Stomach (tissue), 9 donors: ENCODE results near the gene USP53. TPM values are rescaled to one million over a fixed set of nuclear protein-coding genes. Genes with fewer than 3 reads are reported as not detected.
"Not testable (repeated sequence)": the region's sequence is repeated elsewhere in the genome, so short reads cannot be mapped to it uniquely, and the experiment has no call there.

Experiments
- DNase-seq, 2 donors: peaks; one replicate each; pipeline versions ENCODE4 v3.0.0 to v3.0.0-alpha.2; 2013 to 2019
- H3K27ac ChIP-seq, 5 donors: fragments of 200-600 bp in 4 of 5; sonication (generic) in 4 of 5; one replicate each; pipeline ENCODE4 v1.5.1; 2013 to 2019; ENCODE audit warnings: mild to moderate bottlenecking in 1 of 5, moderate library complexity in 1 of 5
- H3K27me3 ChIP-seq, 3 donors: fragments of 200-600 bp; sonication (generic); one replicate each; pipeline ENCODE4 v1.5.1; 2017 to 2019; ENCODE audit warnings: mixed run types in 1 of 3
- H3K36me3 ChIP-seq, 4 donors: fragments of 200-600 bp; sonication (generic); 1 replicate in 3 of 4; 2 replicates in 1 of 4; pipeline ENCODE4 v1.5.1; 2016 to 2019
- H3K4me1 ChIP-seq, 4 donors: fragments of 200-600 bp; sonication (generic); one replicate each; pipeline ENCODE4 v1.5.1; 2016 to 2019
- H3K4me3 ChIP-seq, 4 donors: fragments of 200-600 bp; sonication (generic) in 3 of 4; one replicate each; pipeline ENCODE4 v1.5.1; 2016 to 2019; ENCODE audit warnings: mild to moderate bottlenecking in 1 of 4
- H3K9me3 ChIP-seq, 4 donors: fragments of 200-600 bp; sonication (generic); one replicate each; pipeline ENCODE4 v1.5.1; 2016 to 2019
- CTCF ChIP-seq, 7 experiments: fragments of 450-650 bp in 4 of 7; fragments of 200-600 bp in 3 of 7; sonication (generic) in 3 of 7; IDR thresholded peaks; one replicate each; pipeline ENCODE4 v1.5.1; 2016 to 2019; ENCODE audit warnings: antibody characterized with exemption in 7 of 7, control low read depth in 2 of 7, mild to moderate bottlenecking in 1 of 7
- EP300 ChIP-seq: sonication (generic); formaldehyde crosslinking; IDR thresholded peaks from one replicate; pipeline ENCODE4 v1.6.1; 2017; ENCODE audit warnings: antibody characterized with exemption
- POLR2A ChIP-seq, 4 donors: fragments of 450-650 bp; IDR thresholded peaks; one replicate each; pipeline ENCODE4 v1.6.1; 2016; ENCODE audit warnings: antibody characterized with exemption in 4 of 4, control low read depth in 2 of 4, mild to moderate bottlenecking in 1 of 4, moderate library complexity in 1 of 4
- POLR2AphosphoS5 ChIP-seq, 3 donors: sonication (generic); formaldehyde crosslinking; IDR thresholded peaks; one replicate each; pipeline ENCODE4 v1.6.1; 2016; ENCODE audit warnings: antibody characterized with exemption in 3 of 3
- WGBS, 5 donors: extraction: QIAGEN DNeasy Blood & Tissue Kit in 3 of 5; methylation state at CpG; one replicate each; pipeline versions ENCODE4 v1.1.5 to v1.1.7; 2013 to 2018; 5-methylcytosine and 5-hydroxymethylcytosine counted together
- intact Hi-C: fragments of 100-400 bp; cut with DNase I; formaldehyde crosslinking; loops from one replicate; pipeline ENCODE4 v1.15.1; 2023; ENCODE audit warnings: low total_unique reads
- polyA plus RNA-seq, 3 donors: library from polyadenylated mRNA; stranded (reverse); fragments of 200-250 nt; gene quantifications; one replicate each; pipeline ENCODE4 v1.2.3, GENCODE V29; 2013
- total RNA-seq, 5 donors: library from RNA; depleted of rRNA; stranded (reverse); fragments of >200 nt; gene quantifications; one replicate each; pipeline versions ENCODE4 v1.1.0 to v1.2.3, GENCODE V29; 2014 to 2016
- donor health status: healthy with polysubstance abuse.
- donor health status: Bipolar disorder and iron deficiency.
- donor health status: healthy.

The USP53 gene
- total and polyA plus RNA-seq, 8 donors, result 15.8 to 116 (median 54.1) TPM

DNA sequence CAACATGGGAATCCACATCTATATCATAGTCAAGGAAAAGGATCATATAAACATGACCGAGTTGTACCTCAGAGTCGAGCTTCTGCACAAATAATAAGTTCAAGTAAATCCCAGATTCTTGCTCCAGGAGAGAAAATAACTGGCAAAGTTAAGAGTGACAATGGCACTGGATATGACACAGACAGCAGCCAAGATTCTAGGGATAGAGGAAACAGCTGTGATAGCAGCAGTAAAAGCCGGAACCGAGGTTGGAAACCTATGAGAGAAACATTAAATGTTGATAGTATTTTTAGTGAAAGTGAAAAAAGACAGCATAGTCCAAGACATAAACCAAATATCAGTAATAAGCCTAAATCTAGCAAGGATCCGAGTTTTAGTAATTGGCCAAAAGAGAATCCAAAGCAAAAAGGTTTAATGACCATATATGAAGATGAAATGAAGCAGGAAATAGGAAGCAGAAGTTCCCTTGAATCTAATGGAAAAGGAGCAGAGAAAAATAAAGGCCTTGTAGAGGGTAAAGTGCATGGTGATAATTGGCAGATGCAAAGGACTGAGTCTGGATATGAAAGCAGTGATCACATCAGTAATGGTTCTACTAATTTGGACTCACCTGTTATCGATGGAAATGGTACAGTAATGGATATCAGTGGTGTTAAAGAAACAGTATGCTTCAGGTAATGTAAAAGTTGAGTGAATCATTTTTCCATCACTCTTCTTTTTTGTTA, 59.0 kb downstream of the USP53 start:
- no peaks in the 10 kb centered on the region for H3K27me3 ChIP-seq
- peak in 1 of 2 donors; percentile 9 for DNase-seq
- H3K9me3 ChIP-seq, result no peaks in the 10 kb centered on the region
- no peak overlapping the region for H3K27ac ChIP-seq
- H3K4me1 ChIP-seq, result no peaks in the 10 kb centered on the region
- no peak overlapping the region for H3K4me3 ChIP-seq
- peaks cover 26 to 75% (median 69%) of the 10 kb centered on the region in 4 donors for H3K36me3 ChIP-seq
- 77 to 87% (median 81%) methylated on average over 6 of the region's 6 CpGs for WGBS, 5 donors
- intact Hi-C loops, result no loop called here
- TF ChIP-seq EP300, result no peak
- no peak for TF ChIP-seq POLR2A (IDR thresholded peaks at IDR 0.05)

DNA sequence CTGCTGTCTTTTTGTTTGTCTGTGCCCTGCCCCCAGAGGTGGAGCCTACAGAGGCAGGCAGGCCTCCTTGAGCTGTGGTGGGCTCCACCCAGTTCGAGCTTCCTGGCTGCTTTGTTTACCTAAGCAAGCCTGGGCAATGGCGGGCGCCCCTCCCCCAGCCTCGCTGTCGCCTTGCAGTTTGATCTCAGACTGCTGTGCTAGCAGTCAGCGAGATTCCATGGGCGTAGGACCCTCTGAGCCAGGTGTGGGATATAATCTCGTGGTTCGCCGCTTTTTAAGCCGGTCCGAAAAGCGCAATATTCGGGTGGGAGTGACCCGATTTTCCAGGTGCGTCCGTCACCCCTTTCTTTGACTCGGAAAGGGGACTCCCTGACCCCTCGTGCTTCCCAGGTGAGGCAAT, 67.0 kb downstream of the USP53 start:
- Histone ChIP-seq H3K36me3 (peaks cover 0 to 25% (median 16%) of the 10 kb centered on the region in 4 donors), H3K4me1 (peaks cover 0 to 37% (median 18%) of the 10 kb centered on the region in 4 donors)
- WGBS, 5 donors, result 85 to 94% (median 89%) methylated on average over 6 to 19 of the region's 19 CpGs
- H3K9me3 ChIP-seq, H3K27me3 ChIP-seq, H3K4me3 ChIP-seq, DNase-seq, H3K27ac ChIP-seq, intact Hi-C loops: not testable (repeated sequence)

- H3K27ac ChIP-seq, H3K9me3 ChIP-seq, H3K4me3 ChIP-seq, DNase-seq, H3K27me3 ChIP-seq: not testable (repeated sequence)
- H3K36me3 ChIP-seq, result peaks cover 0 to 25% (median 16%) of the 10 kb centered on the region in 4 donors
- H3K4me1 ChIP-seq, result peaks cover 3 to 41% (median 22%) of the 10 kb centered on the region in 4 donors
- intact Hi-C loops, result loop anchor here (10.0 kb wide), 2 partner anchors 245 to 295 kb away; no protein-coding TSS in a partner anchor
- 93 to 97% (median 95%) methylated on average over 8 to 12 of the region's 12 CpGs for WGBS, 5 donors
These were observed 67.4 kb downstream of the USP53 start for GRCh38 chr4:119279945-119280344.

GRCh38 chr4:119281393-119281792, 68.9 kb downstream of the USP53 start:
- peaks cover 0 to 25% (median 16%) of the 10 kb centered on the region in 4 donors for H3K36me3 ChIP-seq
- no peaks in the 10 kb centered on the region for H3K9me3 ChIP-seq
- H3K27me3 ChIP-seq, result no peaks in the 10 kb centered on the region
- H3K4me1 ChIP-seq, result peaks cover 11 to 55% (median 30%) of the 10 kb centered on the region in 4 donors
- no peak for DNase-seq
- H3K4me3 ChIP-seq, result no peak overlapping the region
- TF ChIP-seq POLR2AphosphoS5 (IDR thresholded peaks at IDR 0.05) (no peak), EP300 (no peak)
- H3K27ac ChIP-seq, result peak overlapping the region in 1 of 5 donors; percentile 38
- WGBS, 5 donors, result 55 to 71% (median 59%) methylated on average over 2 of the region's 2 CpGs
- intact Hi-C loops, result loop anchor here (10.0 kb wide), 2 partner anchors 247 to 297 kb away; no protein-coding TSS in a partner anchor

GRCh38 chr4:119284876-119285780, 72.6 kb downstream of the USP53 start:
- no peak overlapping the region for H3K4me3 ChIP-seq
- WGBS, 5 donors, result 5 to 13% (median 12%) methylated on average over 4 of the region's 4 CpGs
- peak in 1 of 2 donors; percentile 26 for DNase-seq
- TF ChIP-seq POLR2A (IDR thresholded peaks at IDR 0.05) (no peak), CTCF (IDR thresholded peaks at IDR 0.05) (peak in 3 of 7 experiments; percentile 14 to 52 (median 21)), EP300 (no peak), POLR2AphosphoS5 (IDR thresholded peaks at IDR 0.05) (no peak)
- peaks cover 0 to 32% (median 25%) of the 10 kb centered on the region in 4 donors for H3K36me3 ChIP-seq
- no peaks in the 10 kb centered on the region for H3K9me3 ChIP-seq
- H3K4me1 ChIP-seq, result peaks cover 11 to 59% (median 30%) of the 10 kb centered on the region in 4 donors
- peak overlapping the region in 4 of 5 donors; percentile 5 to 50 (median 25) for H3K27ac ChIP-seq
- no peaks in the 10 kb centered on the region for H3K27me3 ChIP-seq
- intact Hi-C loops, result loop anchor here (10.0 kb wide), 2 partner anchors 250 to 300 kb away; no protein-coding TSS in a partner anchor

GRCh38 chr4:119286377-119287002, 74.0 kb downstream of the USP53 start:
- intact Hi-C loops, result loop anchor here (10.0 kb wide), 2 partner anchors 252 to 302 kb away; no protein-coding TSS in a partner anchor
- peak in 1 of 2 donors; percentile 81 for DNase-seq

More at GRCh38 chr4:119286377-119287002, 74.0 kb downstream of the USP53 start:
- H3K27ac ChIP-seq, result no peak overlapping the region
- peak in 5 of 7 experiments; percentile 20 to 60 (median 46) for TF ChIP-seq CTCF (IDR thresholded peaks at IDR 0.05)
- no peak for TF ChIP-seq POLR2A (IDR thresholded peaks at IDR 0.05)
- no peaks in the 10 kb centered on the region for H3K9me3 ChIP-seq
- H3K27me3 ChIP-seq, result no peaks in the 10 kb centered on the region
- peaks cover 11 to 46% (median 30%) of the 10 kb centered on the region in 4 donors for H3K4me1 ChIP-seq
- no peak overlapping the region for H3K4me3 ChIP-seq
- peaks cover 0 to 33% (median 22%) of the 10 kb centered on the region in 4 donors for H3K36me3 ChIP-seq
- 48 to 69% (median 55%) methylated on average over 3 of the region's 3 CpGs for WGBS, 5 donors
